ENCODE measurements around the gene PTPN4. TPM values are rescaled to one million over a fixed set of nuclear protein-coding genes. Genes with fewer than 3 reads are reported as not detected.
A peak's percentile ranks its signal among the peaks of the same experiment; 100 is the strongest.

PTPN4 gene
- total and polyA plus RNA-seq, 8 donors, result 22.0 to 48.4 (median 28.9) TPM

DNA sequence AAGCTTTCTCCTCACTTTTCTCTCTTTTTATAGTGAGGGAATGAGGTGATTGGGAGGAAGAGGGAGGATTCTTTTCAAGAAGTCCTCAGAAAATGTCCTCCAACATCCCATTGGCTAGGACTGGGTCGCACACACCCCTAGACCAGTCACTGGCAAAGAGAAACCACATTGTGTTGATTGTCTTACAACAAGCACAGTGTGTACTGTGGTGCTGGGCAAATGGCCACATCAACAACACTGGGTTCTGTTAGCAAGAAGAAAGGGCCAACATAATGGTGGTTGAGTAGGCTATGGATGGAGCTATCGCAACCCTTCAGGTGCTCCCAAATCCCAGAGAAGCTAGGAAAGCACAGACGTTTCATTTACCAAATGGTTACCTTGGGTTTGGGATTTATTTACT lies 18.7 kb upstream of the PTPN4 start:
- H3K4me1 ChIP-seq, result no peaks in the 10 kb centered on the region
- H3K27ac ChIP-seq, result no peak overlapping the region
- TF ChIP-seq, protein P1, sequence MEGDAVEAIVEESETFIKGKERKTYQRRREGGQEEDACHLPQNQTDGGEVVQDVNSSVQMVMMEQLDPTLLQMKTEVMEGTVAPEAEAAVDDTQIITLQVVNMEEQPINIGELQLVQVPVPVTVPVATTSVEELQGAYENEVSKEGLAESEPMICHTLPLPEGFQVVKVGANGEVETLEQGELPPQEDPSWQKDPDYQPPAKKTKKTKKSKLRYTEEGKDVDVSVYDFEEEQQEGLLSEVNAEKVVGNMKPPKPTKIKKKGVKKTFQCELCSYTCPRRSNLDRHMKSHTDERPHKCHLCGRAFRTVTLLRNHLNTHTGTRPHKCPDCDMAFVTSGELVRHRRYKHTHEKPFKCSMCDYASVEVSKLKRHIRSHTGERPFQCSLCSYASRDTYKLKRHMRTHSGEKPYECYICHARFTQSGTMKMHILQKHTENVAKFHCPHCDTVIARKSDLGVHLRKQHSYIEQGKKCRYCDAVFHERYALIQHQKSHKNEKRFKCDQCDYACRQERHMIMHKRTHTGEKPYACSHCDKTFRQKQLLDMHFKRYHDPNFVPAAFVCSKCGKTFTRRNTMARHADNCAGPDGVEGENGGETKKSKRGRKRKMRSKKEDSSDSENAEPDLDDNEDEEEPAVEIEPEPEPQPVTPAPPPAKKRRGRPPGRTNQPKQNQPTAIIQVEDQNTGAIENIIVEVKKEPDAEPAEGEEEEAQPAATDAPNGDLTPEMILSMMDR (IDR thresholded peaks at IDR 0.05), result no peak
- no peaks in the 10 kb centered on the region for H3K36me3 ChIP-seq
- no peaks in the 10 kb centered on the region for H3K9me3 ChIP-seq
- ATAC-seq (no peak), DNase-seq (no peak)
- intact Hi-C loops (cut with DNase I), result no loop called here
- no peak overlapping the region for H3K4me3 ChIP-seq
- no peaks in the 10 kb centered on the region for H3K27me3 ChIP-seq

DNA sequence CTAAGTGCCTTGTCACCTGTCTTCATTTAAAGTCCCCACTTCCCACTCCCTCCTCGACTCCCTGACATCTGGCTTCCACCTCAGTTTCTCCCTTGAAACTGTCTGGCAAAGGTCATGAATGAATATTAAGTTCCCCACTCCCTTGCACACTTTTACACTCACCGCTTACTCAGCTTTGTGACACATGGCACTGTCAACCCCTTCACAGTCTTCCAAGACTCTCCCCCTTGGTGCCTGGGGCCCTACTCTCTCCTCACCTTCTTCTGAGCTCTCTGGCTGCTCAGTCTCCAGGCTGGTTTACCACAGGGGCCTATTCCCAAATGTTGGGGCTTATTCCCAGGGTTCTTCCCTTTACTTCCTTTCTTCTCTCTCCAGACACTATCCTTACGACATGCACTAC lies 17.9 kb upstream of the PTPN4 start:
- DNase-seq (no peak), ATAC-seq (no peak)
- no peaks in the 10 kb centered on the region for H3K36me3 ChIP-seq
- H3K4me3 ChIP-seq, result no peak overlapping the region
- H3K27me3 ChIP-seq, result no peaks in the 10 kb centered on the region
- H3K9me3 ChIP-seq, result no peaks in the 10 kb centered on the region
- intact Hi-C loops (cut with DNase I), result no loop called here
- no peaks in the 10 kb centered on the region for H3K4me1 ChIP-seq
- no peak overlapping the region for H3K27ac ChIP-seq
- TF ChIP-seq, protein P1 (IDR thresholded peaks at IDR 0.05), result no peak

DNA sequence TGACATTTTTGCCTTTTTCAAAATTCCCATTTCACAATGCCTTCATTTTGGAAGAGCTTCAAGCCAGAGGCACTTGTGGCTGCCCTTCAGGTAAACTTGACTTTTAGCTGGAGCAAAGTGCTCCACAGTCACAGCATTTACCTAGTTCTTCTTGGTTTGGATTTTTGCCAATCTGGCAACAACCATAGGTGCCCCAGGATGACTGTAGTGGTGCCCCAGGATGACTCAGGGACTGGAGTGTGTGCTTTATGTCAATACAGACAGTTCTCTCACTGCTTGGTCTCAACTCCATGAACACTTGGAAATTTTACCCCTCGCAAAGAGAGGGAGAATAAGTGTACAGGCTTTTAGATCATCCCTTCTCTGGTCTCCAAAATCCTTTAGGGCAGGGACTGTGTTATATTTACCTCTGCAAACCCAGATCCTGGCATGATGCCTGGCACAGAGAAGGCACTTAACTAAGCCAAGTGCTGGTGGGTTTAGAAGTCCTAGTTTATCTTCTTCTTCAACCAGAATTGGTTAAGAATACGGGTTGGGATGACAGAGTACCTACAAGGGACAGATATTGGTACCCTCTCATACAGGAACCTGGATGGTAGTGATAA lies 15.3 kb upstream of the PTPN4 start:
- ATAC-seq (peak; percentile 93), DNase-seq (peak in 2 of 4 donors; percentile 53 to 64)
- Histone ChIP-seq H3K27me3 (no peaks in the 10 kb centered on the region), H3K4me1 (no peaks in the 10 kb centered on the region), H3K9me3 (no peaks in the 10 kb centered on the region), H3K36me3 (no peaks in the 10 kb centered on the region), H3K27ac (no peak overlapping the region), H3K4me3 (no peak overlapping the region)
- TF ChIP-seq, protein P1 (IDR thresholded peaks at IDR 0.05), result no peak
- intact Hi-C loops (cut with DNase I), result no loop called here

DNA sequence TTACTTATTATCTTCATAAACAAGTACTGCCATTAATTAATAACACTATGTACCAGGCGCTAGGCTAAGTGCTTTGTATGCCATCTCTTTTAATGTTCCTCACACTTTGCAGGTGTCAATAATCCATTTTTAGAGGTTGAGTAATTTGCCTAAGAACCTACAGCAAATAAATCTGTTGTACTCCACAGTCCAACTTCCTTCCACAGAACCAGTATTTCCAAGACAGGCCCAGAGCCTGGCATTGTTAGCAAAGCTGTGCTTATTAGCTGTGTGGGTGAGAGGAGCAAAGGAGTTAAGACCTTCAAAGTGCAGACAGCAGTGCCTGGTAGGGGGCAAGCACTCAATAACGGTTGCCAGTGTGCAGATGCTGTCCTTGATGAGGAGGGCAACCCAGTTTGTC lies 14.2 kb upstream of the PTPN4 start:
- Histone ChIP-seq H3K9me3 (no peaks in the 10 kb centered on the region), H3K27me3 (no peaks in the 10 kb centered on the region), H3K4me1 (no peaks in the 10 kb centered on the region), H3K27ac (no peak overlapping the region), H3K4me3 (no peak overlapping the region), H3K36me3 (no peaks in the 10 kb centered on the region)
- peak; percentile 64 for ATAC-seq
- intact Hi-C loops (cut with DNase I), result no loop called here
- TF ChIP-seq, protein P1 (IDR thresholded peaks at IDR 0.05), result no peak
- DNase-seq, result no peak

DNA sequence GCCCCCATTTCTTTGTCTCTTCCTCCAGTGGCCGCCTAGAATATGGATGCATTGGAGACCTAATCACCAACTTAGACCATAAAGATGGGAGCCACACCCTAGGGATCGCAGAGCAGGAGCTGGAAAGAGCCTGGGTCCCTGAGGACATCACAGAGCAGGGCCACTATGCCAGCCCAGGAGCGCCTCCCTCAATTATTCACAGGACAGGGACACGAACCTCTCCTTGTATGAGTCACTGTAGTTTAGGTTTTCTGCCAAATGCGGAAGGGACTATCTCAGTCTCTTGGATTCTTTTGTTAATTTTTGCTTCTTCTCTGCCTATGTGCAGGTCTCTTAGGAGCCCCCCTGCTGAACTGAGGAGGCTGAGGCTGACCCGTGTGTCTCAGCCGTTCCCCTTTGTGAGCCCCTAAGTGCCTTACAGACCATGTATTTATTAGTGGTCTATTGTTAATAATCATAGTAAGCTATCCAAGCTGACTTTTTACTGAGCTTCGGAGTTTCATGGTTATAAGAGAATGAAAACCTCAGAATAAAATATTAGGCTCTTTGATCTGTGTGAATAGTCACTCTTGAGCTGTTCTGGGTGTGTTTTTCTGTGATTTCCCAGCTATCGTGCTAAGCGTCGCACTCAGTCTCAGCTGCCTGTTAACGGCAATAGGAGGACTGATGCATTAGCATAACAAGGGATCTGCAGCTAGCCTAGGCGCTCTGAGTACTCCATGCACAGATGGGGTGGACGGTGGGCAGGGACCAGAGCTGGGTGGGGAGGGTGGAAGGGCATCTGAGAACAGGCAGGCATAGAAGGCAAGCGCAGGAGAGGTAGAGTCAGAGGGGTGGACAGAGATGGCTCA lies 12.7 kb upstream of the PTPN4 start:
- no peak for ATAC-seq
- TF ChIP-seq, protein P1 (IDR thresholded peaks at IDR 0.05), result no peak
- Histone ChIP-seq H3K36me3 (no peaks in the 10 kb centered on the region), H3K4me3 (no peak overlapping the region), H3K27me3 (no peaks in the 10 kb centered on the region), H3K9me3 (no peaks in the 10 kb centered on the region), H3K4me1 (no peaks in the 10 kb centered on the region), H3K27ac (no peak overlapping the region)
- intact Hi-C loops (cut with DNase I), result no loop called here
- no peak for DNase-seq

All from left lung (tissue), 10 donors.